ENCODE measurements around the gene PP2D1. TPM values are rescaled to one million over a fixed set of nuclear protein-coding genes. Genes with fewer than 3 reads are reported as not detected.
"Not testable (repeated sequence)": the region's sequence is repeated elsewhere in the genome, so short reads cannot be mapped to it uniquely, and the experiment has no call there.

PP2D1 gene
- total RNA-seq, 4 donors from 2014 or later, result not detected

DNA sequence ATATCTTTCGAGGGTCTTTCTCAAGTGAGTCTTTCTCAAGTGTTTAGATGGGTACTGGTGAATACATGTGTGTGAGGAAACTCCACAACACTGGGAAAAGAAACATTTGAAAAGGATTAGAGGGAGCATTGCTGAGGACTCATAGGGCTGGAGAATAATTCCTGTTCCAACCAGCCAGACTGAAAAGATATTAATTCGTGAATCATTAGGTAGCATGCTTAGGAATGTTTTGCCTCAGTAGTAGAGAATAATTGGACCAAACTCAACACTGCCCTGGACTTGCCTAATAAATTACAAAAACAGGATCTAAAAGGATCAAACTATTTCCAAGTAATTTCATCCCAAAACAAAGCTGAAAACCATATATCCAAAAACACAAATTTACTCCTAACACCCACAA is 17.3 kb downstream of the PP2D1 start:
- no peaks in the 10 kb centered on the region for H3K4me1 ChIP-seq
- no peak overlapping the region for H3K4me3 ChIP-seq
- H3K27me3 ChIP-seq, result no peaks in the 10 kb centered on the region
- TF ChIP-seq, protein P1, sequence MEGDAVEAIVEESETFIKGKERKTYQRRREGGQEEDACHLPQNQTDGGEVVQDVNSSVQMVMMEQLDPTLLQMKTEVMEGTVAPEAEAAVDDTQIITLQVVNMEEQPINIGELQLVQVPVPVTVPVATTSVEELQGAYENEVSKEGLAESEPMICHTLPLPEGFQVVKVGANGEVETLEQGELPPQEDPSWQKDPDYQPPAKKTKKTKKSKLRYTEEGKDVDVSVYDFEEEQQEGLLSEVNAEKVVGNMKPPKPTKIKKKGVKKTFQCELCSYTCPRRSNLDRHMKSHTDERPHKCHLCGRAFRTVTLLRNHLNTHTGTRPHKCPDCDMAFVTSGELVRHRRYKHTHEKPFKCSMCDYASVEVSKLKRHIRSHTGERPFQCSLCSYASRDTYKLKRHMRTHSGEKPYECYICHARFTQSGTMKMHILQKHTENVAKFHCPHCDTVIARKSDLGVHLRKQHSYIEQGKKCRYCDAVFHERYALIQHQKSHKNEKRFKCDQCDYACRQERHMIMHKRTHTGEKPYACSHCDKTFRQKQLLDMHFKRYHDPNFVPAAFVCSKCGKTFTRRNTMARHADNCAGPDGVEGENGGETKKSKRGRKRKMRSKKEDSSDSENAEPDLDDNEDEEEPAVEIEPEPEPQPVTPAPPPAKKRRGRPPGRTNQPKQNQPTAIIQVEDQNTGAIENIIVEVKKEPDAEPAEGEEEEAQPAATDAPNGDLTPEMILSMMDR (IDR thresholded peaks at IDR 0.05), result no peak
- TF ChIP-seq EP300 (IDR thresholded peaks at IDR 0.05) (no peak), POLR2AphosphoS5 (IDR thresholded peaks at IDR 0.05) (no peak), POLR2A (IDR thresholded peaks at IDR 0.05) (no peak)
- 81% methylated on average over 2 of the region's 2 CpGs for WGBS
- no peak overlapping the region for H3K27ac ChIP-seq
- DNase-seq (ENCODE audit: low spot score in 2 of 2), result no peak
- H3K9me3 ChIP-seq, result no peaks in the 10 kb centered on the region
- no peaks in the 10 kb centered on the region for H3K36me3 ChIP-seq

- H3K27ac ChIP-seq; H3K27me3 ChIP-seq; H3K4me3 ChIP-seq; DNase-seq (ENCODE audit: low spot score in 2 of 2); H3K4me1 ChIP-seq; H3K9me3 ChIP-seq: not testable (repeated sequence)
- H3K36me3 ChIP-seq, result peaks cover 14% of the 10 kb centered on the region
- 95% methylated on average over 8 of the region's 8 CpGs for WGBS
These were observed 23.2 kb downstream of the PP2D1 start for GRCh38 chr3:19988904-19989303.

DNA sequence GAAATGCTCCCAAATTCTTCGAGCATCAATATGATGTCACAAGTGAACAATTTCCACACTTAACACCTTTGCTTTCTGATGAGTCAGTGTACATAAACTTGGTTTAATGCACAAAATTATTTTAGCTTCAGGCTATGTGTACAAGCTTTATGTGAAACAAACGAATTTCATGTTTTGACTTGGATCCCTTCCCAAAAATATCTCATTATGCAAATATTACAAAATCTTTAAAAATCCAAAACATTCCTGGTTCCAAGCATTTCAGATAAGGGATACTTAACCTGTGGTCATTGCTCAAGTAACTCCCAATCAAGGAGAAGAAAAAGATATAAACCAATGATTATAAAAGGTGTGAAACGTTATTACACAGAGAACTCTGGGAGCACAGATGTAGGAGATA is 40.0 kb downstream of the PP2D1 start:
- Histone ChIP-seq H3K4me1 (peaks cover 4% of the 10 kb centered on the region), H3K27ac (no peak overlapping the region), H3K36me3 (peaks cover 29% of the 10 kb centered on the region), H3K9me3 (no peaks in the 10 kb centered on the region), H3K4me3 (no peak overlapping the region), H3K27me3 (no peaks in the 10 kb centered on the region)
- TF ChIP-seq EP300 (IDR thresholded peaks at IDR 0.05), result no peak
- TF ChIP-seq POLR2A (IDR thresholded peaks at IDR 0.05), result no peak
- TF ChIP-seq, protein P1 (IDR thresholded peaks at IDR 0.05), result no peak
- no peak for TF ChIP-seq POLR2AphosphoS5 (IDR thresholded peaks at IDR 0.05)
- DNase-seq (ENCODE audit: low spot score in 2 of 2), result no peak
- 41% methylated on average over 3 of the region's 3 CpGs for WGBS

DNA sequence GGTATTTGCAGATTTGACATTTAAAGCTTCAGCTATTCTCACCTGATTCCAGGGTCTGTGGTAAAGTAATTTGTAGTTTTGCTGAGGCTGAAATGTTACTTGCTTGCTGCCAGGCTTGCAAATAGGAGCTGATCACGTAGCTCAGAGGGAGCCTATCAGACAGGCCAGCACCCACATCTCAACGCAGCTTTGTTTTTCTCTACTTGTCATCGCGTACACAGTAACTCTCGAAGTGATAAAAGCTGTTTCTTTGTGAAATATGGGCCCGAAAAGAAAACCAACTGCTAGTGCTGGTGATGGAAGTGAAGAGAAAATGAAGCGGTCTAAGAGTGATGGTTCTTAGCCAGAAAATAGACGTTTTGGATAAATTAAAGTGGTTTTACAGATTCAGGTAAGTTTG is 41.7 kb downstream of the PP2D1 start:
- no peak overlapping the region for H3K4me3 ChIP-seq
- WGBS, result 96% methylated on average over 8 of the region's 8 CpGs

GRCh38 chr3:19967812-19968211 is 44.3 kb downstream of the PP2D1 start:
- peaks cover 9% of the 10 kb centered on the region for H3K4me1 ChIP-seq
- WGBS, result 80% methylated on average over 4 of the region's 4 CpGs
- H3K27me3 ChIP-seq, result no peaks in the 10 kb centered on the region
- no peak for TF ChIP-seq POLR2A (IDR thresholded peaks at IDR 0.05)
- TF ChIP-seq, protein P1 (IDR thresholded peaks at IDR 0.05), result no peak
- no peak for TF ChIP-seq EP300 (IDR thresholded peaks at IDR 0.05)
- no peak for TF ChIP-seq POLR2AphosphoS5 (IDR thresholded peaks at IDR 0.05)
- H3K36me3 ChIP-seq, result no peaks in the 10 kb centered on the region
- no peak overlapping the region for H3K4me3 ChIP-seq
- H3K27ac ChIP-seq, result no peak overlapping the region
- no peak for DNase-seq (ENCODE audit: low spot score in 2 of 2)
- no peaks in the 10 kb centered on the region for H3K9me3 ChIP-seq

More for the DNA sequence above, 41.7 kb downstream of the PP2D1 start:
- TF ChIP-seq POLR2AphosphoS5 (IDR thresholded peaks at IDR 0.05), result no peak
- TF ChIP-seq EP300 (IDR thresholded peaks at IDR 0.05), result no peak
- TF ChIP-seq, protein P1 (IDR thresholded peaks at IDR 0.05), result no peak
- H3K4me1 ChIP-seq, result peaks cover 4% of the 10 kb centered on the region
- peaks cover 12% of the 10 kb centered on the region for H3K36me3 ChIP-seq
- H3K27ac ChIP-seq, result no peak overlapping the region
- no peak for DNase-seq (ENCODE audit: low spot score in 2 of 2)
- H3K27me3 ChIP-seq, result no peaks in the 10 kb centered on the region
- no peaks in the 10 kb centered on the region for H3K9me3 ChIP-seq

DNA sequence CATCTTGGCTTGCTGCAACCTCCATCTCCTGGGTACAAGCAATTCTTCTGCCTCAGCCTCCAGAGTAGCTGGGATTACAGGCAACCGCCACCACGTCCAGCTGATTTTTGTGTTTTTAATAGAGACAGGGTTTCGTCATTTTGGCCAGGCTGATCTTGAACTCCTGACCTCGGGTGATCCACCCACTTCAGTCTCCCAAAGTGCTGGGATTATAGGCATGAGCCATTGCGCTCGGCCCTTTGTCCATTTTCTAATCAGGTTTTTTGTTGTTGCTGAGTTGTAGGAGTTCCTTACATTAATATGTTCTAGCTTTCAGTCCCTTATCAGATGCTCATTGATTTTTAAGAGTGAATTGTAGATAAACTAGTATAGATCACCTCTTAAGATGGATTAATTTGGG is 44.9 kb downstream of the PP2D1 start:
- no peaks in the 10 kb centered on the region for H3K27me3 ChIP-seq
- H3K27ac ChIP-seq, result no peak overlapping the region
- TF ChIP-seq, protein P1 (IDR thresholded peaks at IDR 0.05), result no peak
- TF ChIP-seq EP300 (IDR thresholded peaks at IDR 0.05) (no peak), POLR2AphosphoS5 (IDR thresholded peaks at IDR 0.05) (no peak), POLR2A (IDR thresholded peaks at IDR 0.05) (no peak)
- peaks cover 9% of the 10 kb centered on the region for H3K4me1 ChIP-seq
- H3K36me3 ChIP-seq, result no peaks in the 10 kb centered on the region
- DNase-seq (ENCODE audit: low spot score in 2 of 2), result no peak
- no peak overlapping the region for H3K4me3 ChIP-seq
- no peaks in the 10 kb centered on the region for H3K9me3 ChIP-seq
- 84% methylated on average over 6 of the region's 6 CpGs for WGBS
